Measurements from ENCODE around the gene CUEDC2.

CUEDC2 gene

DNA sequence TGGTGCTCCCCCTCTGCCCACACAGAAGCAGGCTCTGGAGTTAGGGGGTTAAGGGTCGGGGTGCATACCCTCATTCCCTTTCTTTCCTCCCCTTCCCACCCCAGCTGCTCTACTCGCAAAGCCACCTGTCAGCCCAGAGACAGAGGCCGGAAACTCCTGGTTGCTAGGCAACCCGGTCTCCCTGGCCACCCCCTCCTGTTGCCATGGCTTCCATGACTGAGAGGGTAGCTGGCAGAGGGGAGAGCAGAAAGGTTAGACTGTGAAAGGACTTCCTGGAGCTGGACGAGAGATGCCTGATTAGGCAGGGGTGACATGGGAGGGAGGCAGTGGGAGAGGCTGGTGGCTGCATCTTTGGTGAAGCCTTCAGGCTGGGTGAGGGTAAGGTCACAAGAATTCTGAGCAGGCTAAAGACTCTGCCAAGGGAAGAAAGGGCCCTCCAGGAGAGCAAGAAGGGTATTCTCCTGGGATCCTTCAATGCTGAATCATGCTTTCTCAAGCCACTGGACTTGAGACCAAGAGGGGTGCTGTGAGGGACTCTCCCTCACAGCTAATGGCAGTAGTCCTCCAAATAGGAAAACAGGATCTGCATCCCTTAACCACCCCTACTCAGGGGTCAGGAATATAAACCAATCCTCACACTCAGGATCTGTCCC is 19.2 kb downstream of the CUEDC2 start:
- no peak overlapping the region for H3K4me3 ChIP-seq (ENCODE audit: low read length)
- no peak for DNase-seq (ENCODE audit: low read depth)
- TF ChIP-seq, protein P1, sequence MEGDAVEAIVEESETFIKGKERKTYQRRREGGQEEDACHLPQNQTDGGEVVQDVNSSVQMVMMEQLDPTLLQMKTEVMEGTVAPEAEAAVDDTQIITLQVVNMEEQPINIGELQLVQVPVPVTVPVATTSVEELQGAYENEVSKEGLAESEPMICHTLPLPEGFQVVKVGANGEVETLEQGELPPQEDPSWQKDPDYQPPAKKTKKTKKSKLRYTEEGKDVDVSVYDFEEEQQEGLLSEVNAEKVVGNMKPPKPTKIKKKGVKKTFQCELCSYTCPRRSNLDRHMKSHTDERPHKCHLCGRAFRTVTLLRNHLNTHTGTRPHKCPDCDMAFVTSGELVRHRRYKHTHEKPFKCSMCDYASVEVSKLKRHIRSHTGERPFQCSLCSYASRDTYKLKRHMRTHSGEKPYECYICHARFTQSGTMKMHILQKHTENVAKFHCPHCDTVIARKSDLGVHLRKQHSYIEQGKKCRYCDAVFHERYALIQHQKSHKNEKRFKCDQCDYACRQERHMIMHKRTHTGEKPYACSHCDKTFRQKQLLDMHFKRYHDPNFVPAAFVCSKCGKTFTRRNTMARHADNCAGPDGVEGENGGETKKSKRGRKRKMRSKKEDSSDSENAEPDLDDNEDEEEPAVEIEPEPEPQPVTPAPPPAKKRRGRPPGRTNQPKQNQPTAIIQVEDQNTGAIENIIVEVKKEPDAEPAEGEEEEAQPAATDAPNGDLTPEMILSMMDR (conservative IDR thresholded peaks at IDR 0.05; ENCODE audit: low read depth, low read length), result no peak

DNA sequence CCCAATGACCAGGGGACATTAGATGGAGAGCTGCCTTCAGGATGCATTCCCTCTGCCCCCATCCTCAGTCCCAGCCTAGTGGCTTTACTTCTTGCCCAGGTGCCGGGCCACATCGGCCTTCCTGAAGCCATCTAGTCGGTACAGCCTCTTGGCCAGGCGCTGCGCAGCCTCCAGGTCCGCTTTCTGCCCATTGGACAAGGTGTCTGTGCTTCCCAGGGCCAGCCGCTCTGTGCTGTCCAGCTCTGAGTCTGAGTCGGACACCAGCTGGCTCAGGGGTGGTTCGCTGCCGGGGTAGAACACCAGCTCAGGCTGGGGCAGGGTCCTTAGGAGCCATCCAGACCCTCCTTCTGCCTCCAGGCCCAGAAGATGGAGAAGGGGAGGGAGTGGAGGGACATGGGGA is 20.1 kb downstream of the CUEDC2 start:
- no peak for DNase-seq (ENCODE audit: low read depth)
- TF ChIP-seq, protein P1 (conservative IDR thresholded peaks at IDR 0.05; ENCODE audit: low read depth, low read length), result no peak
- H3K4me3 ChIP-seq (ENCODE audit: low read length), result no peak overlapping the region

DNA sequence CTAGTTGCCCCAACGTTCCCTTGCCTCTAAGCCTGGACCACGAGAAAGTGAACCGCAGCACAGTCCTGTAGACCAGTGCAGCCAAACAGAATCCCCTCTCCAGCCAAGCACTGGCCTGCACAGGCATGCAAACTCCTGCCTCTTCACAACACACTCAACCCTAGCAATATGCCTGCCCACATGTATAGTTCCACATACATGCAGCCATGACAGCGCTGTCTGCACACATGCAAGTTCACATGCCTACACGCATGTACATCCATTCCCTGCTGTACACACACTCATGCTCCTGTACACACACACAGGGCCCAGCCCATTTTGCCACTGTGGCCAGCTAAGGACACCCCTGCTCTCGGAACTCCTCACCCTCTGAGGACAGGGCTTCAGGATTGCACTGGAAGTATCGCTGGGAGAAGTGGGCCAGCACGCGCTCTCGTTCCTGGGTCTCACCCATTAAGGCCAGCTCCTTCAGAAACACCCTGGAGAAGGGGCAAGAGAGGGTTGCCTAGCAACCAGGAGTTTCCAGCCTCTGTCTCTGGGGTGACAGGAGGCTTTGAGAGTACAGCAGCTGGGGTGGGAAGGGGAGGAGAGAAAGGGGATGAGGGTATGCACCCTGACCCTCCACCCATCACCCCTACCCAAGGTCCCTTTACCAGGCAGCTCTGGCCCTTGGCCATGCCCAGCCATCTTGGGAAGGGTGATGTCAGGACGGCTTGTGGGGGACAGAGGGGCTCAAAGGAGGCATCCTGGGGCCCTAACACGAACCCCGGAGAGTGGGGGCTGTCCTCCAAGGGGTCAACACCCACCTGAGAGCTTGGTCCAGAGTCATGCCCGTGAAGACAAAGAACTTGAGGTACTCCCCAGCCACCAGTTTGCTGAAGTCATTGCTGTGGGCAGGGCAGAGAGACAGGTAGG is 20.8 kb downstream of the CUEDC2 start:
- DNase-seq (ENCODE audit: low read depth), result no peak
- TF ChIP-seq, protein P1 (conservative IDR thresholded peaks at IDR 0.05; ENCODE audit: low read depth, low read length), result no peak
- H3K4me3 ChIP-seq (ENCODE audit: low read length), result no peak overlapping the region

DNA sequence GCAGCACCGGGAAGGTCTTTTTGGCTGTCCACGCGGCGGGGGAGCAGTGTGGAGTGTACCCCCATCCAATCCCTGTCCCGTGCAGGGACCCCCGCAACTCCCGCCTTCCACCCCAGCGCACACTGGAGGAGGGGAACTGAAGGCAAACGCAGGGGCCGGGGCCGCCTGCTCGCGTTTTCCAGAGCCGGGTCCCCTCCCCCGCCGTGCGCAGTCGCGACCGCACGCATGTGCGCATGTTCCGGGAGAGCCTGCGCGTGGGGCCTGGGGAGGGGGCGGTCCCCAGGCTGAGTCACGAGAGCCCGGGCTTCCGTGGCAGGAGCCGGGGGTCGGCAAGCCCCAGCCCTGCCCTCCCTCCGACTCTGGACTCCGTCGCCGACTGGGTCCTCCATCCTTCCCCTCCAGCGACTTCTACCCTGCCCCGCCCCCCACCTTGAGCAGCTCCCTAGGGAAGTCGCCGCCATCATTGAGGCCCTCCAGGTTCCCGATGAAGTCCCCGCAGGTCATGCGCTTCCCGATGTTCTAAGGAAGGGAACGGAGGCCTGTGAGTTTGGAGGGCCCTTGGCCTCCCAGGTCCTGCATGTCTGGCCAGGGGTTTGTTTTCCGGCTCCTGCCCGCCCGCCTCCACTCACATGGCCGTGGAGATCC is 21.8 kb downstream of the CUEDC2 start:
- TF ChIP-seq, protein P1 (conservative IDR thresholded peaks at IDR 0.05; ENCODE audit: low read depth, low read length), result no peak
- no peak for DNase-seq (ENCODE audit: low read depth)
- peak overlapping the region; percentile 45 for H3K4me3 ChIP-seq (ENCODE audit: low read length)

DNA sequence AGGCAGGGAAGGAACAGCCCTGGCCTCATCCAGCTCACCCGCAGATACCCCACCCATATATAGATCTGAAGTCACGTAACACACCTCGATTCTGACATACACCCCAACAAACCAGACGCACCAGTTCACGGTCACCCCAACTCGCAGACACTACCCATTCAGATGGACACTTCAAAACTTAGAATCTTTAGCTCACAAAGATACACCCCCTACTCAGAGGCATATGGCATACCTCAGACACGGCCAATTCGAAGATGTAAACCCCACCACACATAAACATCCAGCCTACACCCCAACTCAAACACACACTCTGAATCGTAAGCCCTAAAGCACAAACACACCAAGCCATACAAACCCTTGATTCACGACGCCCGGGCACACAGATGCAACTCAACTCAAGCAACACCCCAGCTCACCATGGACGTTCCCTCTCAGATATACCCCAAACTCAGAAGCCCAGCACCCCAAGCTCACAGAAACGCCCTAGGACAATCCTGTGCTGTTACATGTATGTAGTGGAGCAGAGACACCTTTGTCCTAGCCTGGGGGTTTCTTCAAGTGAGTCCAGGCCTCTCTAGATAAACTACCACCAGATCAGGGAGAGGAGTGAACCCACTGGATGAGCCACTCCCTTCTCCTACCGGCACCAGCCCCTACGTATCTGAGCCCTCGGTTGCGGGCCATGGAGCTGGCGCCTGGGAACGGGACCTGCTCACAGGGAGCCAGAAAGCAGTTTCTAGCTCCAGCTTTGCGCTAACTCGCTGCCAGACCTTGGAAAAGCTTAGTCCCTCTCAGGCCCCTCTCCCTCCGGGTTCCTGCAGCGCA is 22.6 kb downstream of the CUEDC2 start:
- TF ChIP-seq, protein P1 (conservative IDR thresholded peaks at IDR 0.05; ENCODE audit: low read depth, low read length), result no peak
- DNase-seq (ENCODE audit: low read depth), result no peak
- H3K4me3 ChIP-seq (ENCODE audit: low read length), result peak overlapping the region; percentile 45

DNA sequence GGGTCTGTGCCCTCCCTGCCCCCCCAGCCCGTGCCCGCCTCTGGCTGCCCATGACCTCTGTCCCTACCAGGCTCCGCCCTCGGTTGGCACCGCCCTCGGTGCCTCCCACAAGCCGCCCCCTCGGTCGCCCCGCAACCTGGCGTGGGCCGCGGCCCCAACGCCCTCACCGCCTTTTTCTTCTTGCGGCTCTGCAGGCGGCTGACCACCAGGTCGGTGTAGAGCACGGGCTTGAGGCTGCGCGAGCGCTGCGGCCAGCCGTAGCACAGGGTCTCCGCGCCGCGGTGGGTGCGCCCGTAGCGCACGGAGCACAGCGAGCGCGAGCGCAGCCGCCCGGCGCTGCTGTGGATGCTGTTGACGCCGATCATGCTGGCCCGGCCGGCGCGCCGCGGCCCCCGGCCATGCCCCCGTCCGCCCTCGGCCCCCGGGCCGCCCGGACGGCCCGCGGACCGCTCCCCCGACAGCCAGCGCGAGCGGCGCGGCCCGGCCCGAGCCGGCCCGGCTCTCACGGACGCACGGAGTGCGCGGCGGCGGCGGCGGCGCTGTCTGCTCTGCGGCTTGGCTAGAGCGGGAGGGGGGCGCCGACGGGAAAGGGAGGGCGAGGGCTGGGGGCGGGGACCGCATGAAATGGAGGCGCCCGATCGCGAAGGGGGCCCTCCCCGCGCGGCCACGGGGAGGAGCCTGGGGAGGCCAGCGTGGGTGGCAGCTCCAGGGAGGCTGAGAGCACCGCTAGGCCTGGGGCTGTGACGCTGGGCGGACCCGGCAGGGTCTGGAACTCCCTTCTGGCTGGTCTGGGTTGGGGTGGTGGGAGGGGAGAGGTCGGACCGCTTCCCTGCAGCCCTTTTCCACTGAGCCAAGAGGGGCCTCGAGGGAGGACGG is 23.4 kb downstream of the CUEDC2 start:
- TF ChIP-seq, protein P1 (conservative IDR thresholded peaks at IDR 0.05; ENCODE audit: low read depth, low read length), result no peak
- DNase-seq (ENCODE audit: low read depth), result no peak
- H3K4me3 ChIP-seq (ENCODE audit: low read length), result peak overlapping the region; percentile 46

Data from retinal pigment epithelial cell (primary cell).